Body of pancreas (tissue), 4 donors: ENCODE data around the gene SPAM1. TPM values are rescaled to one million over a fixed set of nuclear protein-coding genes. Genes with fewer than 3 reads are reported as not detected.

Experiments used
- ATAC-seq: fragments of 150-250 bp; one replicate; pipeline ENCODE4 v1.9.1; 2016
- DNase-seq, 4 donors: peaks; one replicate each; pipeline ENCODE4 v3.0.0-alpha.2; 2019
- H3K27ac ChIP-seq, 4 donors: fragments of 200-600 bp; sonication (generic); 1 replicate in 3 of 4; 2 replicates in 1 of 4; pipeline versions ENCODE4 v1.5.1 to v1.6.1; 2016 to 2019; ENCODE audit warnings: mild to moderate bottlenecking in 1 of 4, mixed read lengths in 1 of 4, moderate library complexity in 1 of 4
- H3K27me3 ChIP-seq, 2 donors: fragments of 200-600 bp; sonication (generic); one replicate each; pipeline ENCODE4 v1.6.0; 2016; ENCODE audit warnings: mild to moderate bottlenecking in 1 of 2
- H3K36me3 ChIP-seq, 2 donors: fragments of 200-600 bp; sonication (generic); replicated peaks in 1 of 2; 2 replicates each; pipeline ENCODE4 v1.5.1; 2016; ENCODE audit warnings: low read depth in 2 of 2; ENCODE audit not compliant: insufficient read depth in 1 of 2
- H3K4me1 ChIP-seq: fragments of 200-600 bp; sonication (generic); one replicate; pipeline ENCODE4 v1.6.0; 2016
- H3K4me3 ChIP-seq, 2 donors: fragments of 200-600 bp; sonication (generic); 1 replicate in 1 of 2; 2 replicates in 1 of 2; pipeline ENCODE4 v1.5.1; 2016 to 2019
- H3K9me3 ChIP-seq, 3 donors: fragments of 200-600 bp; sonication (generic); 1 replicate in 2 of 3; 2 replicates in 1 of 3; pipeline ENCODE4 v1.5.1; 2016
- CTCF ChIP-seq, 7 experiments: fragments of 450-650 bp in 4 of 7; fragments of 200-600 bp in 3 of 7; sonication (generic) in 3 of 7; IDR thresholded peaks; one replicate each; pipeline ENCODE4 v1.5.1; 2016 to 2019; ENCODE audit warnings: antibody characterized with exemption in 7 of 7
- POLR2A ChIP-seq, 3 donors: fragments of 450-650 bp; IDR thresholded peaks; one replicate each; pipeline ENCODE4 v1.6.1; 2016; ENCODE audit warnings: antibody characterized with exemption in 3 of 3, mild to moderate bottlenecking in 2 of 3
- WGBS, 2 donors: methylation state at CpG; one replicate each; pipeline ENCODE4 v1.1.5; 2017; 5-methylcytosine and 5-hydroxymethylcytosine counted together
- intact Hi-C: fragments of 100-400 bp; cut with DNase I; formaldehyde crosslinking; loops from one replicate; pipeline ENCODE4 v1.15.1; 2023
- total RNA-seq, 2 donors: library from RNA; depleted of rRNA; stranded (reverse); fragments of >200 nt; gene quantifications; one replicate each; pipeline ENCODE4 v1.1.0, GENCODE V29; 2016

Gene SPAM1
- not detected for total RNA-seq

GRCh38 chr7:123924941-123925340, at the start of gene SPAM1:
SPAM1 (plus strand) TSS chr7:123925241; CDS start chr7:123953571, 28,330 bp downstream.
- TF ChIP-seq POLR2A (IDR thresholded peaks at IDR 0.05) = no peak
- TF ChIP-seq CTCF (IDR thresholded peaks at IDR 0.05) = no peak
- DNase-seq (no peak), ATAC-seq (no peak)
- Histone ChIP-seq H3K36me3 (no peaks in the 10 kb centered on the region), H3K4me1 (no peaks in the 10 kb centered on the region), H3K9me3 (no peaks in the 10 kb centered on the region), H3K27me3 (no peaks in the 10 kb centered on the region), H3K27ac (no peak within 1 kb of the TSS), H3K4me3 (no peak within 1 kb of the TSS)
- intact Hi-C loops = no loop called here

- Histone ChIP-seq H3K4me1 (no peaks in the 10 kb centered on the region), H3K9me3 (no peaks in the 10 kb centered on the region), H3K4me3 (no peak overlapping the region), H3K27me3 (no peaks in the 10 kb centered on the region), H3K27ac (no peak overlapping the region), H3K36me3 (no peaks in the 10 kb centered on the region)
- 58 to 62% methylated on average over 7 of the region's 7 CpGs for WGBS, 2 donors
- intact Hi-C loops = no loop called here
- no peak for DNase-seq
- TF ChIP-seq CTCF (IDR thresholded peaks at IDR 0.05) (no peak), POLR2A (IDR thresholded peaks at IDR 0.05) (no peak)
- ATAC-seq = no peak
Observed at GRCh38 chr7:123876557-123877256, 48.3 kb upstream of the SPAM1 start.

- H3K27ac ChIP-seq = no peak overlapping the region
- no peak for ATAC-seq
- no peaks in the 10 kb centered on the region for H3K36me3 ChIP-seq
- H3K4me1 ChIP-seq = no peaks in the 10 kb centered on the region
- no peak overlapping the region for H3K4me3 ChIP-seq
- TF ChIP-seq POLR2A (IDR thresholded peaks at IDR 0.05) (no peak), CTCF (IDR thresholded peaks at IDR 0.05) (no peak)
- intact Hi-C loops = no loop called here
- H3K27me3 ChIP-seq = no peaks in the 10 kb centered on the region
- DNase-seq = no peak
- H3K9me3 ChIP-seq = no peaks in the 10 kb centered on the region
- 71 to 77% methylated on average over 4 of the region's 4 CpGs for WGBS, 2 donors
Observed at GRCh38 chr7:123879628-123880027, 45.4 kb upstream of the SPAM1 start.

GRCh38 chr7:123881300-123881699, 43.7 kb upstream of the SPAM1 start:
- Histone ChIP-seq H3K36me3 (no peaks in the 10 kb centered on the region), H3K27ac (no peak overlapping the region), H3K27me3 (no peaks in the 10 kb centered on the region), H3K4me1 (no peaks in the 10 kb centered on the region), H3K9me3 (no peaks in the 10 kb centered on the region), H3K4me3 (no peak overlapping the region)
- no peak for DNase-seq
- ATAC-seq = no peak
- TF ChIP-seq CTCF (IDR thresholded peaks at IDR 0.05) (no peak), POLR2A (IDR thresholded peaks at IDR 0.05) (no peak)
- 90 to 92% methylated on average over 2 of the region's 2 CpGs for WGBS, 2 donors
- intact Hi-C loops = no loop called here

GRCh38 chr7:123883154-123883553, 41.9 kb upstream of the SPAM1 start:
- TF ChIP-seq CTCF (IDR thresholded peaks at IDR 0.05) (no peak), POLR2A (IDR thresholded peaks at IDR 0.05) (no peak)

More at GRCh38 chr7:123883154-123883553, 41.9 kb upstream of the SPAM1 start:
- H3K4me3 ChIP-seq = no peak overlapping the region
- no peak for ATAC-seq
- intact Hi-C loops = no loop called here
- H3K36me3 ChIP-seq = no peaks in the 10 kb centered on the region
- H3K4me1 ChIP-seq = no peaks in the 10 kb centered on the region
- no peak for DNase-seq
- no peaks in the 10 kb centered on the region for H3K27me3 ChIP-seq
- no peaks in the 10 kb centered on the region for H3K9me3 ChIP-seq
- no peak overlapping the region for H3K27ac ChIP-seq
